Right lobe of liver (tissue), 6 donors: ENCODE data around the gene ABCC1. TPM values are rescaled to one million over a fixed set of nuclear protein-coding genes. Genes with fewer than 3 reads are reported as not detected.

Experiments
- ATAC-seq, 4 donors: fragments of 200-7000 bp; cut with Tn5 transposase; one replicate each; pipeline ENCODE4 v1.9.1; 2020; ENCODE audit warnings: mild to moderate bottlenecking in 4 of 4, moderate library complexity in 4 of 4
- DNase-seq, 3 donors: peaks; one replicate each; pipeline ENCODE4 v3.0.0-alpha.2; 2020
- H3K27ac ChIP-seq, 3 donors: fragments of 200-600 bp; one replicate each; pipeline ENCODE4 v1.8.0; 2022
- H3K27me3 ChIP-seq, 2 donors: fragments of 200-600 bp; one replicate each; pipeline ENCODE4 v1.8.0; 2022
- H3K36me3 ChIP-seq, 4 donors: fragments of 200-600 bp; sonication (generic) in 1 of 4; one replicate each; pipeline versions ENCODE4 v1.5.1 to v1.8.0; 2017 to 2022; ENCODE audit warnings: control low read depth in 1 of 4
- H3K4me1 ChIP-seq, 4 donors: fragments of 200-600 bp; sonication (generic) in 1 of 4; one replicate each; pipeline versions ENCODE4 v1.5.1 to v1.8.0; 2017 to 2022; ENCODE audit warnings: control low read depth in 1 of 4
- H3K4me3 ChIP-seq, 3 donors: fragments of 200-600 bp; one replicate each; pipeline ENCODE4 v1.8.0; 2022
- H3K9me3 ChIP-seq, 4 donors: fragments of 200-600 bp; sonication (generic) in 1 of 4; one replicate each; pipeline versions ENCODE4 v1.5.1 to v1.8.0; 2017 to 2022; ENCODE audit warnings: control low read depth in 1 of 4
- CTCF ChIP-seq, 4 donors: fragments of 200-600 bp in 3 of 4; fragments of 450-650 bp in 1 of 4; IDR thresholded peaks; one replicate each; pipeline versions ENCODE4 v1.5.1 to v1.8.0; 2016 to 2022; ENCODE audit warnings: antibody characterized with exemption in 4 of 4, mild to moderate bottlenecking in 2 of 4
- POLR2A ChIP-seq: fragments of 450-650 bp; IDR thresholded peaks from one replicate; pipeline ENCODE4 v1.6.1; 2017; ENCODE audit warnings: antibody characterized with exemption, mild to moderate bottlenecking
- WGBS: methylation state at CpG from one replicate; pipeline ENCODE4 v1.1.6; 2018; ENCODE audit warnings: low coverage, low lambda C conversion rate; ENCODE audit not compliant: insufficient coverage; ENCODE audit errors: missing lambda C conversion rate; 5-methylcytosine and 5-hydroxymethylcytosine counted together
- intact Hi-C, 2 donors: fragments of 100-400 bp; cut with DNase I; formaldehyde crosslinking; loops; one replicate each; pipeline versions ENCODE4 v1.11.2 to v1.14.1; 2022
- total RNA-seq, 6 experiments: library from RNA; depleted of rRNA in 2 of 6; stranded (reverse); fragments of >200 nt in 2 of 6; fragmentation: NEBNext Ultra II Directional in 3 of 6; extraction: Animal tissue kit (Norgen Biotek cat#: 25700) in 3 of 6; gene quantifications; one replicate each; pipeline versions ENCODE4 v1.1.0 to v1.2.4, GENCODE V29; 2016 to 2023
- donor health status: DM: no; HTN: yes; CAD: no.
- donor health status: DM: no; HTN: no; CAD: no.
- donor health status: DM: no; HTN: no; CAD: no.
- donor health status: DM: no; HTN: yes; CAD: no.
- donor health status: DM: no; HTN: yes; CAD: no.

The ABCC1 gene
- total RNA-seq, 6 experiments from 2014 or later = 1.9 to 6.7 (median 4.1) TPM

- no peaks in the 10 kb centered on the region for H3K4me1 ChIP-seq
- no peaks in the 10 kb centered on the region for H3K27me3 ChIP-seq
- H3K36me3 ChIP-seq = no peaks in the 10 kb centered on the region
- DNase-seq (no peak), ATAC-seq (no peak)
- no peak overlapping the region for H3K27ac ChIP-seq
- H3K9me3 ChIP-seq = no peaks in the 10 kb centered on the region
- WGBS = 100% methylated on average over 4 of the region's 19 CpGs
- H3K4me3 ChIP-seq = no peak overlapping the region
- TF ChIP-seq POLR2A = no peak
- TF ChIP-seq CTCF (IDR thresholded peaks at IDR 0.05) = no peak
- intact Hi-C loops = no loop called here
Observed at GRCh38 chr16:16090238-16090637, 140.8 kb downstream of the ABCC1 start.

GRCh38 chr16:16092925-16093627 is 143.7 kb downstream of the ABCC1 start:
- no peak overlapping the region for H3K27ac ChIP-seq
- DNase-seq (no peak), ATAC-seq (no peak)
- 50% methylated on average over 7 of the region's 9 CpGs for WGBS
- no peaks in the 10 kb centered on the region for H3K36me3 ChIP-seq
- intact Hi-C loops = no loop called here
- H3K4me1 ChIP-seq = no peaks in the 10 kb centered on the region
- TF ChIP-seq CTCF (IDR thresholded peaks at IDR 0.05) (no peak), POLR2A (no peak)
- H3K9me3 ChIP-seq = no peaks in the 10 kb centered on the region
- no peak overlapping the region for H3K4me3 ChIP-seq
- H3K27me3 ChIP-seq = no peaks in the 10 kb centered on the region

- 56% methylated on average over 11 of the region's 11 CpGs for WGBS
- Histone ChIP-seq H3K36me3 (no peaks in the 10 kb centered on the region), H3K27ac (no peak overlapping the region), H3K27me3 (no peaks in the 10 kb centered on the region), H3K9me3 (no peaks in the 10 kb centered on the region), H3K4me1 (no peaks in the 10 kb centered on the region), H3K4me3 (no peak overlapping the region)
- intact Hi-C loops = no loop called here
- ATAC-seq (no peak), DNase-seq (no peak)
- TF ChIP-seq CTCF (IDR thresholded peaks at IDR 0.05) = no peak
- no peak for TF ChIP-seq POLR2A
Observed at GRCh38 chr16:16093628-16094332, 144.4 kb downstream of the ABCC1 start.

GRCh38 chr16:16095646-16096045 is 146.2 kb downstream of the ABCC1 start:
- Histone ChIP-seq H3K27ac (no peak overlapping the region), H3K4me1 (no peaks in the 10 kb centered on the region), H3K4me3 (no peak overlapping the region), H3K9me3 (no peaks in the 10 kb centered on the region), H3K27me3 (no peaks in the 10 kb centered on the region), H3K36me3 (no peaks in the 10 kb centered on the region)
- DNase-seq (no peak), ATAC-seq (no peak)
- 82% methylated on average over 8 of the region's 8 CpGs for WGBS
- TF ChIP-seq CTCF (IDR thresholded peaks at IDR 0.05) (no peak), POLR2A (no peak)
- intact Hi-C loops = no loop called here
